Stimulated activated CD4-positive, alpha-beta T cell treated with anti-CD3 and anti-CD28 coated beads, Interleukin-4, amount 100 ng/mL, for 48 hours (primary cell): ENCODE measurements around the gene ZC3H12D.
A peak's percentile ranks its signal among the peaks of the same experiment; 100 is the strongest.

Experiments used
- DNase-seq, 2 donors: peaks; one replicate each; pipeline ENCODE4 v3.0.0-alpha.2; 2020; ENCODE audit warnings: low read depth in 2 of 2

ZC3H12D gene

GRCh38 chr6:149443411-149444181 is 41.2 kb downstream of the ZC3H12D start:
- DNase-seq: no peak

GRCh38 chr6:149441740-149442139 is 43.1 kb downstream of the ZC3H12D start:
- DNase-seq: no peak

- DNase-seq: no peak
These were observed 43.8 kb downstream of the ZC3H12D start for GRCh38 chr6:149440735-149441671.

- no peak for DNase-seq
These were observed 45.2 kb downstream of the ZC3H12D start for GRCh38 chr6:149439626-149440025.

- no peak for DNase-seq
These were observed 46.0 kb downstream of the ZC3H12D start for GRCh38 chr6:149438855-149439254.

- DNase-seq: no peak
These were observed 47.6 kb downstream of the ZC3H12D start for GRCh38 chr6:149437212-149437611.

GRCh38 chr6:149436647-149437046 is 48.2 kb downstream of the ZC3H12D start:
- DNase-seq: no peak

- DNase-seq: no peak
These were observed 48.8 kb downstream of the ZC3H12D start for GRCh38 chr6:149435919-149436586.

- no peak for DNase-seq
These were observed 50.9 kb downstream of the ZC3H12D start for GRCh38 chr6:149433881-149434280.

- DNase-seq: no peak
These were observed 51.4 kb downstream of the ZC3H12D start for GRCh38 chr6:149433405-149433804.

GRCh38 chr6:149431905-149432775 is 52.7 kb downstream of the ZC3H12D start:
- peak; percentile 84 to 94 for DNase-seq

- DNase-seq: no peak
These were observed 55.1 kb downstream of the ZC3H12D start for GRCh38 chr6:149429427-149430360.

GRCh38 chr6:149428606-149429005 is 56.2 kb downstream of the ZC3H12D start:
- no peak for DNase-seq

- no peak for DNase-seq
These were observed 59.1 kb downstream of the ZC3H12D start for GRCh38 chr6:149425754-149426153.

GRCh38 chr6:149425224-149425623 is 59.6 kb downstream of the ZC3H12D start:
- no peak for DNase-seq

- DNase-seq: no peak
These were observed 60.8 kb downstream of the ZC3H12D start for GRCh38 chr6:149423964-149424440.

GRCh38 chr6:149422581-149422980 is 62.2 kb downstream of the ZC3H12D start:
- DNase-seq: no peak

GRCh38 chr6:149421132-149421531 is 63.7 kb downstream of the ZC3H12D start:
- no peak for DNase-seq

- DNase-seq: no peak
These were observed 65.0 kb downstream of the ZC3H12D start for GRCh38 chr6:149419696-149420404.
